ENCODE data around the gene CLK3.

DNA sequence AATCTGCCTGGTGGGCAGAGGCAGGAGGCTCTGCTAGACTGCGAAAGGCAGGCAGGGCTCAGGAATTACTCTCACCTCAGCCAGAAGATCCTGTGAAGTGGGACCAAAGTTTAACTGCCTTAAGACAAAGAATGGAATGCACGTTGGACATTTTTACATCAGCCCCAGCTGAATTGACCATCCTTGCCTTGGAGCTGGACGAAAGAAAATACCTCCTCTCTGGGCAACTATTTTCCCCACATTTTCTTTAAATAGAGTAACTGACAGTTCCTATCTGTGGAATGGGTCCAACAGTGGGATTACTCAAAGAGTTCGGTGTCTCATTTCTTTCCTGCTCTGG is 45.9 kb upstream of the CLK3 start:
- TF ChIP-seq, protein P1, sequence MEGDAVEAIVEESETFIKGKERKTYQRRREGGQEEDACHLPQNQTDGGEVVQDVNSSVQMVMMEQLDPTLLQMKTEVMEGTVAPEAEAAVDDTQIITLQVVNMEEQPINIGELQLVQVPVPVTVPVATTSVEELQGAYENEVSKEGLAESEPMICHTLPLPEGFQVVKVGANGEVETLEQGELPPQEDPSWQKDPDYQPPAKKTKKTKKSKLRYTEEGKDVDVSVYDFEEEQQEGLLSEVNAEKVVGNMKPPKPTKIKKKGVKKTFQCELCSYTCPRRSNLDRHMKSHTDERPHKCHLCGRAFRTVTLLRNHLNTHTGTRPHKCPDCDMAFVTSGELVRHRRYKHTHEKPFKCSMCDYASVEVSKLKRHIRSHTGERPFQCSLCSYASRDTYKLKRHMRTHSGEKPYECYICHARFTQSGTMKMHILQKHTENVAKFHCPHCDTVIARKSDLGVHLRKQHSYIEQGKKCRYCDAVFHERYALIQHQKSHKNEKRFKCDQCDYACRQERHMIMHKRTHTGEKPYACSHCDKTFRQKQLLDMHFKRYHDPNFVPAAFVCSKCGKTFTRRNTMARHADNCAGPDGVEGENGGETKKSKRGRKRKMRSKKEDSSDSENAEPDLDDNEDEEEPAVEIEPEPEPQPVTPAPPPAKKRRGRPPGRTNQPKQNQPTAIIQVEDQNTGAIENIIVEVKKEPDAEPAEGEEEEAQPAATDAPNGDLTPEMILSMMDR (IDR thresholded peaks at IDR 0.05) = no peak
- no peak for TF ChIP-seq POLR2AphosphoS5 (IDR thresholded peaks at IDR 0.05)
